ENCODE data around the gene RBM15.

RBM15 gene

DNA sequence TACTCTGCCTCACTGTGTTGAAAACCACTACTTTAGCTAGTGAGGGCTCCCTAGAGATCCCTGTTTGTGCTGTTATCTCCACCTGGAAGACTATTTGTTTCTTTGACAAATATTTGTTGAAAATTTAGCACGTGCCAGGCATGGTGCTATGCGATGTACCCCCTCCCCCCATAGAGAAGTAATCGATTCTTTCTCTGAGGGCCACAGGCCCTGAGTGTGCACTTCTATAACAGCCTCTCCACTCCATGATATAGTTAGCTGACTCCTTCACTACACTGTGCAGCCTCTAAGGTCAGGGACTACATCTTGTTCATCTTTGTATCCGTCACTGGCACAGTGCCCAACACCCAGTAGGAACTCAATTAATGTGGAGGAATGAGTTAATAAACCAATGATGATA, 17.3 kb upstream of the RBM15 start:
- no peak for DNase-seq

DNA sequence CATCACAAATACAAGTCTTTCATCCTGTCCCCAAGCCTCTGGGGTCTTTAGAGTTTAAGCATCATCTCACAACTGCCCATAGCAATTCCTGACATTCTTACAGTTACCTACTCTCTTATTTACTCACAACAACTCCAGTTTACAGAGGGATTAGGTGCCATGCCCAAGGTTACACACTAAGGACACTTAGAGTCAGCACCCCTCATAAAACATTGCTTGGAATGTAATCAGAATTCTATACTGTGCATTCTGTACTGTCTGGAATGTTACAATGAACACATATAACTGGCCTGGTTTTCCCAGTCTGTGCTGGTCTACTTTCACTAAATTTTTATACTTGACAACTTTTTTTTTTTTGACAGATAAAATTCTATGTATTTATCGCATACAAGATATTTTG, 14.5 kb upstream of the RBM15 start:
- no peak for DNase-seq

DNA sequence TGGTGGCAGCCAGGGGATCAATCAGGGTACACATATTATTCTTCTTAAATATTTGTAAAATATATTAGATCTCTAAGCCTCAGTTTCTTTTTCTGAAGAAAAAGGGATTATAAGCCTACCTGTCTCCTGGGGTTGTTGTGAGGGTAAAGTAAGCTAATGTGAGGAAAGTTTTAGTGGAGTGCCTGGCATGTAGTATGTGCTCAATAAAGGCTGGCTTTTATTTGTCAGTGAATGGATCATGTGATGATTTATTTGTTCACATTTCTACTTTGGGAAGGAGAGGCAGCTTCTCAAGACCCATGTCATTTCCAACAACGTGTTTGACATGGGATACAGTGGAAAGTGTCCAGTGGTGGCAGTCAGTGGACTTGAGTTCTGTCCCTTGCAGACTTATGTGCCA, 12.4 kb upstream of the RBM15 start:
- no peak for DNase-seq

DNA sequence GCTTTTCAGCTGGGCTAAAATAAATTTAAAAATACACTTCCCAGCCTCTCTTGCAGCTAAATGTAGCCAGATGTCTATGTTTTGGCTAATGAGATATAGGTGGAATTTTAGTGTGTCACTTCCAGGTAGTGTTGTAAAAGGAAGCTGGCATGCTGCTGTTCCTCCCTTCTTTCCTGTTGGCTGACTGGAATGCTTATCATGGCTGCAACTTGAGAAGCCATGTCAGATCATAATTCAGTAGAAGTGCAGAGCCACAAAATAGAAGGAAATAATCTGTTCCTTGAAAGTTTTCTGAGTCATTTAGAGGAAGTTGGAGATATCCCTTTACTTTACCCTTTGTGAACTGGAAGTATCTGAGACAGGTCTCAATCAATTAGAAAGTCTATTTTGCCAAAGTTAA, 10.9 kb upstream of the RBM15 start:
- DNase-seq, result no peak

DNA sequence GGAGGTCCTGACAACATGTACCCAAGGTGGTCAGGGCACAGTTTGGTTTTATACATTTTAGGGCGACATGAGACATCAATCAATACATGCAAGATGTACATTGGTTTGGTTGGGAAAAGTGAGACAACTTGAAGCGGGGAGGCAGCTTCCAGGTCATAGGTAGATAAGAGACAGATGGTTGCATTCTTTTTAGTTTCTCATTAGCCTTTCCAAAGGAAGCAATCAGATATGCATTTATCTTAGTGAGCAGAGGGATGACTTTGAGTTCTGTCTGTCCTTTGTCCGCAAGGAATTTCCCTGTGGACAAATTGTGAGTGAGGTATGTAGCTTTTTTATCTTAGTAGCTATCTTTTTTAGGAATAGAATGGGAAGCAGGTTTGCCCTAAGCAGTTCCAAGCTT, 10.5 kb upstream of the RBM15 start:
- no peak for DNase-seq

DNA sequence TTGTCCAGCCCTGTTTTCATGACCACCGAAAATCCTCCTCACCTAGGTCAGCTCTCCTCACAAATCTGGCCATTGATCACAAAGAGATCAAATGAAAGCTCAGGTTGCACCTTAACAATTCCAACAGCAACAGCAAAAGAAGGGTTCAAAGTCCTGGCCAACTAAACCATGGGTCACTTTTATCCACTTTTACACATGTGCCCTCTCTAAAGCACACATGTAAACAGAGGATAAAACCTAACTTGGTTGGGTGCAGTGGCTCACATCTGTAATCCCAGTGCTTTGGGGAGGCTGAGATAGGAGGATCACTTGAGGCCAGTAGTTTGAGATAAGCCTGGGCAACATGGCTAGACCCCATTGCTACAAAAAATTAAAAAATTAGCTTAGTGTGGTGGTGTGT, 3.9 kb upstream of the RBM15 start:
- no peak for DNase-seq

DNA sequence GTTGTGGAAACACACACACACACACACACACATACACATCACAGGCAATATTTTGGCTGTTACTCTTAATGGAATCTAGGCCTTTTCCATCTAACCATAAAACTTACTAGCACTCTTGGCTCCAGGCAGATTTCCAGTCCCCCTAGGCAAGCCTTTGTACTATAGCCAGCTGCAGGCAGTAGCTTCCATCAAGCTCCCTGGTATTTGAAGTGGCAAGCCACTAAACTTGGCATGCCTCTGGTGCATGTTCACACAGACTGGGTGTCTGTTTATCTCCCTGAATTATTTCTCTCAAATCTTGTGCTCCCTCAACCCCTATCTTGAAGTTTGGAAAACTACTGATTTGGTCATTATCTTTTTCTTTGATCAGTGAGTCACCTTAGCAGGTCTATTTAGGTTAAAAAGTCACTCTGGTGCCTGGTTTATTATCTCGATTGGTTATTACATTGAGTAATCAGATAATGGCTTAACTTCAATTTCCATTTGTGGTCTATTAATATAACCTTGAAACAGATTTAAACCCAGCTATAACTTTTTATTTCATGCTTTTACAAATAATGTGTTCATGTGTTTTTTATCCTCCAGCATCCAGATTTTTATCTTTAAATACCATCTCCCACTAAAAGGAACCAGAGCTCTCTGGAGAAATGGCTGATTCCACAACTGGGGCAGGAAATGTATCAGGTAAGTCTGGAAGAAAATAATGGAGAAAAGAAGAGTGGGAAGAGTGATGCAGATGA, 2.7 kb upstream of the RBM15 start:
- DNase-seq, result no peak

DNA sequence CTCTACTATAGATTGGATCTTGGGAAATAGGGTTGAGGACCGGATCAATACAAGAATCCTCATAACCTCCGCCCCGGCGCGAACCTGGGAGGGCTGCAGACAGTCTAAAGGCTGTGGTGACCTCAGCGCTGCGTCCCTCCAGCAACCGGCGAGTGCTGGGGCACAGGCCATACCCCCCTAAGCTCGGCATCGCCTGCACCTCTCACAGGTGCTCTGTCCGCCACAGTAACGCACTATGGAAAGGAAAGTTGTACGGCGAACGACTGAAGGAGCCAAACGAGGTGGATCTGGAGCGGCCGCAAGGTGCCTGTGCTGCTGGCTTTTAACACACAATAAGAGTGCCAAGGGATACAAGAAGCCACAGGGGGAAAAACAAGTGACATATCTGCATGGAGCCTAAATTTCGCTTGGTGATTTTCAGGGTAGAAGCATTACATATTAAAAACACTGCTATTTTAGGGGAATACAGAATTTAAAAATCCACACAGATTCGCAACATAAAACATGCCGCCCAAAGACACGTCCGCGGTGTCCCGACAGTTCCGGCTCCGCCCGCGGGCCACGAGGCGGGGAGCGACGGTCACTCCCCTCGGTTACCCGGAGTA, 1.4 kb upstream of the RBM15 start:
- DNase-seq, result peak; percentile 34

DNA sequence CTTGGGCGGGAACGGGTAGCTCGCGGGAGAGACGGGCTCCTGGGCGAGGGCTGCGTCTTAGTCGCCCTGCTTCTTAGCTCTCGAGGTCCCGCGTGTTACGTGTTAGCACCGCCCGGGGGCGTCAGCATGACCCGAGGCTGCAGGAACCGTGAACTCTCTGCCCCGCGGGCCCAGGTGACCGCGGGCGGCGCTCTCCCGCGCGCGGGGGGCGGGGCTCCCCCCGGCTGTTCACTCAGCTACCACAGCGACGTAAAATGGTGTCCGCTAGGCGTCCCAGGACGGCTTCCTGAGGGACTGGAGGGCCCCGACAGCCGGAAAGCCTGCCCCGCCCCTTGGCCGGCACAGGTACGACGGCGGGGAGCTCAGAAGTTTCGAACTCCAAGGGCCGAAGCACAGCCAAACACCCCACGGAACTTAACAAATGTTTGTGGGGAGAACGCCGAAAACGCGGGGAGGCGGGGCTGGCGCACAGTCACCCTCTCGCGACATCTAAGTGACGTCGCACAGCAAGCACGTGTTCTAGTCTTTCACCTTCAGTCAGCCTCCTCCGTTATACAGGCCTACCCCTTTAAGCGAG, 780 bp upstream of the RBM15 start:
- DNase-seq, result peak; percentile 93

DNA sequence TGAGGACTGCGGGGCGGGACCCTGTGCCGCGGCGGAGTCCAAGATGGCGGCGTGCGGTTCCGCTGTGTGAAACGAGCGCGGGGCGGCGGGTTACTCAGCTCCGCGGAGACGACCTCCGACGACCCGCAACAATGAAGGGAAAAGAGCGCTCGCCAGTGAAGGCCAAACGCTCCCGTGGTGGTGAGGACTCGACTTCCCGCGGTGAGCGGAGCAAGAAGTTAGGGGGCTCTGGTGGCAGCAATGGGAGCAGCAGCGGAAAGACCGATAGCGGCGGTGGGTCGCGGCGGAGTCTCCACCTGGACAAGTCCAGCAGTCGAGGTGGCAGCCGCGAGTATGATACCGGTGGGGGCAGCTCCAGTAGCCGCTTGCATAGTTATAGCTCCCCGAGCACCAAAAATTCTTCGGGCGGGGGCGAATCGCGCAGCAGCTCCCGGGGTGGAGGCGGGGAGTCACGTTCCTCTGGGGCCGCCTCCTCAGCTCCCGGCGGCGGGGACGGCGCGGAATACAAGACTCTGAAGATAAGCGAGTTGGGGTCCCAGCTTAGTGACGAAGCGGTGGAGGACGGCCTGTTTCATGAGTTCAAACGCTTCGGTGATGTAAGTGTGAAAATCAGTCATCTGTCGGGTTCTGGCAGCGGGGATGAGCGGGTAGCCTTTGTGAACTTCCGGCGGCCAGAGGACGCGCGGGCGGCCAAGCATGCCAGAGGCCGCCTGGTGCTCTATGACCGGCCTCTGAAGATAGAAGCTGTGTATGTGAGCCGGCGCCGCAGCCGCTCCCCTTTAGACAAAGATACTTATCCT, 430 bp downstream of the RBM15 start:
- peak; percentile 50 for DNase-seq

DNA sequence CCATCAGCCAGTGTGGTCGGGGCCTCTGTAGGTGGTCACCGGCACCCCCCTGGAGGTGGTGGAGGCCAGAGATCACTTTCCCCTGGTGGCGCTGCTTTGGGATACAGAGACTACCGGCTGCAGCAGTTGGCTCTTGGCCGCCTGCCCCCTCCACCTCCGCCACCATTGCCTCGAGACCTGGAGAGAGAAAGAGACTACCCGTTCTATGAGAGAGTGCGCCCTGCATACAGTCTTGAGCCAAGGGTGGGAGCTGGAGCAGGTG, 961 bp downstream of the RBM15 start:
- DNase-seq, result peak; percentile 5

DNA sequence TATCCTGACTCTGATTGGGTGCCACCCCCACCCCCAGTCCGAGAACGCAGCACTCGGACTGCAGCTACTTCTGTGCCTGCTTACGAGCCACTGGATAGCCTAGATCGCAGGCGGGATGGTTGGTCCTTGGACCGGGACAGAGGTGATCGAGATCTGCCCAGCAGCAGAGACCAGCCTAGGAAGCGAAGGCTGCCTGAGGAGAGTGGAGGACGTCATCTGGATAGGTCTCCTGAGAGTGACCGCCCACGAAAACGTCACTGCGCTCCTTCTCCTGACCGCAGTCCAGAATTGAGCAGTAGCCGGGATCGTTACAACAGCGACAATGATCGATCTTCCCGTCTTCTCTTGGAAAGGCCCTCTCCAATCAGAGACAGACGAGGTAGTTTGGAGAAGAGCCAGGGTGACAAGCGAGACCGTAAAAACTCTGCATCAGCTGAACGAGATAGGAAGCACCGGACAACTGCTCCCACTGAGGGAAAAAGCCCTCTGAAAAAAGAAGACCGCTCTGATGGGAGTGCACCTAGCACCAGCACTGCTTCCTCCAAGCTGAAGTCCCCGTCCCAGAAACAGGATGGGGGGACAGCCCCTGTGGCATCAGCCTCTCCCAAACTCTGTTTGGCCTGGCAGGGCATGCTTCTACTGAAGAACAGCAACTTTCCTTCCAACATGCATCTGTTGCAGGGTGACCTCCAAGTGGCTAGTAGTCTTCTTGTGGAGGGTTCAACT, 2.1 kb downstream of the RBM15 start:
- no peak for DNase-seq

DNA sequence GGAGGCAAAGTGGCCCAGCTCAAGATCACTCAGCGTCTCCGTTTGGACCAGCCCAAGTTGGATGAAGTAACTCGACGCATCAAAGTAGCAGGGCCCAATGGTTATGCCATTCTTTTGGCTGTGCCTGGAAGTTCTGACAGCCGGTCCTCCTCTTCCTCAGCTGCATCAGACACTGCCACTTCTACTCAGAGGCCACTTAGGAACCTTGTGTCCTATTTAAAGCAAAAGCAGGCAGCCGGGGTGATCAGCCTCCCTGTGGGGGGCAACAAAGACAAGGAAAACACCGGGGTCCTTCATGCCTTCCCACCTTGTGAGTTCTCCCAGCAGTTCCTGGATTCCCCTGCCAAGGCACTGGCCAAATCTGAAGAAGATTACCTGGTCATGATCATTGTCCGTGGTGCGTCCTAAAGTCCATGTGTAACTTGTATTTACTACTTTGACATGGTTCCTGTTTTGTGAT, 2.7 kb downstream of the RBM15 start:
- no peak for DNase-seq

DNA sequence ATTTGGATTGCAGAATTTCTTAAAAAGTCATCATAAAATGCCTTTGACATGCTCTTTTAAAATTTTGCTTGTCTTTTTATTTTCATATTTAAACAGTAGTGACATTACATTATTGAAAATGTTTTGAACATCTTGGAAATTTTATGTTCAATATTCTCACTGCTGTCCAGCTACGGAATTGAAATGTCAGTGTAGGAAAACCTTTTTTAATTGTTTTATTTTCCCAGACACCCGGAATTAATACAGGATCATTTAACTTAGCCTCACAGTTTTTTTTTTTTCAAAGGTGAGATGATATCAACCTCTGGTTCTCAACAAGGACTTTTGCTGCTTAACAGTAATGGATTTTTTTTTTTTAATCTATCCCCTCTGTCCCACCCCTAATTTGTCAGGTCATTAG, 4.1 kb downstream of the RBM15 start:
- no peak for DNase-seq

DNA sequence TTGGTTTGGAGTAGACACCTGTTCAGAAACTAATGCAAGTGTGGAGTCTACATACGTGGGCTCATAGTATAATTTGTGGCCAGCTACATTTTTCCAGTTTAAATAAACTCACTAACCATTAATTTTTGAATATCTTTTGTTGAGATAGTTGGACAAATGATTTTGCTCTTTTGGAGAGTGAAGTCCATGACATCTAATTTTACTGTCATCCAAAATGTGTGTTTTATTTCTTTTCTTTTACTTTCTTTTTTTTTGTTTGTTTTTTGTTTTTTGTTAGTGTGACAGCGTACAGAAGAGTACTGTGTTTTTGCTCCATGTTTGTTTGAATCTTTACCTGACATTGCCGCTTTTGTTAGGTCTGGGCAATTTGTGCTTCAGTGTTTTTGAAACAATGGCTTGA, 5.0 kb downstream of the RBM15 start:
- DNase-seq, result no peak

DNA sequence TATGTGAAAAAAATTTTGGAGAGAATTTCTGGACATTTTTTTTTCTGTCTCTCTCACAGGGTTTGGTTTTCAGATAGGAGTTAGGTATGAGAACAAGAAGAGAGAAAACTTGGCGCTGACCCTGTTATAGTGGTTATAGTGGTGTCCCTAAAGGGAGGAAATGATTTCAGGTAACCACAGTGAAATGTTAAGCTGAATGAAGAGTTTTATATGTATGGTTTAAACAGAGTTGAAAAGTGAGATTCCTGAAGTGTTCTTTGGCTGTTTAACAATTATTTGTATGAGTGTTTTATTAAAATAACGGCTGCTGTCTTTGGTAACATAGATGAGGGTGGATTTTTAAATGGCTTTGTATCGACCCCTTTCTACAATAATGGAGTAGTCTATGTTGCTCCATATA, 6.3 kb downstream of the RBM15 start:
- DNase-seq, result no peak

DNA sequence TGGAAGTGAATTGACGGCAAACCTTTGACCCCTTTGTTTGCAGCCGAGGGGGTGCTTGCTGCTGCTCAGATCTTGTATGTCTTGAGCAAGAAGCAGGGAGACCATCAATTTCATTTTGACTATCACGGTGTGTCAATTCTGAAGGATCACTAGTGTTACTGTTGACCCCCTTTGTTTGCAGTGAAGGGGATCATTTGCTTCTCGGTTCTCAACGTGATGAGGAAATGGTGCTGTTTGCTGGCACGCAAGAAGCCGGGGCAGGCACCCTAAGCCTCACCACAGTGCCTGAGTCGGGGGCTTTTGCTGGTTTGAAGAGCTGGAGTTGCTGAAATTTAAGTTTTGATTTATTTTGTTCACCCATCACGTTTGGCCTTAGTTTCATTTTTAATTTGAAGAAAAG, 7.5 kb downstream of the RBM15 start:
- DNase-seq, result no peak

DNA sequence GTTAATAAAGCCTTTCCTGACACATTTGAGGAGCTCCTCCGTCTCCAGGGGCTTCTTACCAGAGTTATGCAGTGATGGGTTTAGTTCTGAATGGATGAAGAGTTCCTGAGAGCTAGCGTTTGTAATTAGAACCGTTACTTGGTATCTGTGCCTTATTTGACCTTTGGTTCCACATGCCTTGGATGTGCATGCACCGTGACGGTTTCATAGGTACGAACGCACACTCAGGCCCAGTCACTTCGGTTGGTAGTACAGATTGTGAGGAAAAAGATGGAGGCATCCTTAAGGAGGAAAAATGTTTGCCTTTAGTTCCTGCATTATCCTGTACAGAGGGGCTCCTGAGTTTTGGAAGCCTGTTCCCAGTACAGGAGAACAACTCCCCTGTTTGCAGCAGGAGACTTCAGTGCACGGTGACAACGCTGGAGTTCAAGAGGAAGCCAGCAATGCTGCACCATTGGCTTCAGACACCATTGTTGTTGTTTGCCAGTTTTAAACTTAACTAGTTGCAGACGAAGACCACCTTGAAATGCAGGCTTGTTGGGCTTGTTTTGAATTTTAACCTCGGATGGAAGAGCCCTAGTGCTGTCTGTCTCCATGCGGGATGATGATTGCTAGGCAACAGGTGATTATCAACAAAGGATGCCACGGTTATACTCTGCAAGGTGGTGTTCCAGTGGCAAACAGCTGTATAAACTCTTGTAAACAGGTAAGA, 8.2 kb downstream of the RBM15 start:
- DNase-seq, result no peak

DNA sequence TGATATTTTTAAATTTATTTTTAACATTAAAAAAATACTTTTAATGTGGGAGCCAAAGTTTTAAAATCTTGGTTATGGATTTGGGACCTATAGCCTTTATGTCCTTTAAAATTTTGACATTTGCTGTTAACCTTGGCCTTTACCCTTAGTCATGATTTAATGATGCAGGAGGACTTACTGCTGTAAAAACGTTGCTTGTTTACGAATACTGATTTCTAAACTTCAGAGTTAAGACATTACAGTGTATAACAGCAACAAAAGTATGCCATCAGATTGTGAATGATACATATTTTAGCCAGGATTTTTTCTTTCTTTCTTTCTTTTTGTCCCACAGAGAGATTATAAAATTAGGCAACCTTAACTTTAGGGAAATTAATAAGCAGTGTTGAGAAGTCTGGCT, 8.9 kb downstream of the RBM15 start:
- DNase-seq, result no peak

DNA sequence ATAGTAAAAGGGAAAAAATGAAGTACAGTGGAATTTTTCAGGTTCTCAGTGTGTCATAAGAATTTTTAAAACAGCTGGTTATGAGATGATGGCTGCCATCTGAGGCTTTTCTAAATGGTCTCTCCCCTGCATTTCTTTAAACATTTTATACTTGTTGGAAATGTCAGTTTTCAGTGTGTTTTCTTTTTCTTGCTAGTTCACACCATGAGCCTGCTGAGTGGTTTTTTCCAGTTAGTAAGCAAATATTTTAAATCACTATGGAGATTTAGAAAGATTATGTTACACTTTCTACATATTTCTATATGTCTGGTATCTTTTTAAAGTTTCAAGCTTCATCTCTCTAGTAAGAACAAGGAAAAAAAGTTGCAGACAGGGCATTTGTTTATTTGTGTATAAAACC, 9.6 kb downstream of the RBM15 start:
- no peak for DNase-seq

DNA sequence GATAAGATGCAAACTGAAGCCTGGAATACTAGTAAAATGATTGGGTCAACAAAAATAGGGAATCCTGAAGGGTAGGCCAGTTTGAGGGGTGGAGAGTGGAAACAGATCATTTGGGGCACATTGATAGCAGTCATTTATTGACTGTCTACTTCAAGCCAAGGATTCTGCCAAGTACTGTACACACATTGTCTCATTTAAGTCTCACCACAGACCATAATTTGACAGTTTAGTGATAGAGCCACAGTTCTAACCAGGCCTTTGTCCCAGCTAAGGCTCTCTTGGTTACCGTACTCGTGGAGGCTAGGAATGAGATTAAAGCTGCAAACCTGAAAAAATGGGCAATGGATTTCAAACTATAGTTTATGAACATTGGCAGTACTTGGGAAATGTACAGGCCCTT, 11.2 kb downstream of the RBM15 start:
- no peak for DNase-seq

DNA sequence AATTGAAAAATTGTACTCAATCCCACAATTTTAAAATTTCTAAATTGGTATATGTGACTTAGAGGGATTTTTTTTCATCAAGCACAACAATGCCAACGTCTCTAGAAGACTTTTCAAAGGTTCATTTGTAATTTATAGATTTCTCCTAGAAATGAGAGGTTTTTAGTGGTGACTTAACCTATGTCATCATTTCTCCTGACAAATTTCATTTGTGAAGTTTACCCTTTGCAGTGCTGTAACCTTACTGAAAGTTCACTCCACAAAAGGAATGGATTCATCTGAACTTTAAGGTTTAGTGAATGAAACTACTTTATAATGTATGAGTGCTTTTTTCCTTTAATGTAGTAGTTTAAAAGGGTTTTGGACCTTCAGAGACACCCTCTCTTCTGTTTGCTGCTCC, 16.1 kb downstream of the RBM15 start:
- DNase-seq, result no peak

DNA sequence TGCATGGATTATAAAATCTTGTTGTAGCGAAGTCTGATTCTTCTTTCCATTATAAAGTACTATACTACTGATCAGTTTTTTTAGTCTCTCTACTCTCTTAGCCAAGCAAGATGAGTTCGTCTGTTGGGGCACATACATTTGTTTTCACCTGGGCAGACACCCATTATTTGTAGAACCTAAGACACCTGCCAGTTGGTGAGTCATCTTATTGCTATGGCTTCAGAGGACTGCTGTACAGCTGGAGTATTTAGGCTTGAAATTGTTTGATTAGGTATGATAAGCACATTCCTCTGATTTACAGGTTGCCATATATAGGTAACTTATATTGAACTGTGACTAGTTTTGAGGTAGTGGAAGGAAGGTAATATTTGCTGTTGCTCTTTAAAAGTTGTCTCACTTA, 17.2 kb downstream of the RBM15 start:
- DNase-seq, result no peak

Data from activated CD4-positive, alpha-beta T cell treated with anti-CD3 and anti-CD28 coated beads, Interleukin-2, amount 50 U/mL, for 1 hour (primary cell).